ENCODE measurements around the gene SLC39A10.

GRCh38 chr2:195782156-195782555 is 125.1 kb downstream of the SLC39A10 start:
- TF ChIP-seq ELF1 (IDR thresholded peaks at IDR 0.05) = no peak
- no peak for TF ChIP-seq CTCF (IDR thresholded peaks at IDR 0.05)
- no peak for TF ChIP-seq POLR2AphosphoS5 (IDR thresholded peaks at IDR 0.05; ENCODE audit: low read depth, low read length)
- TF ChIP-seq REST (IDR thresholded peaks at IDR 0.05; ENCODE audit: low read depth, low read length) = no peak
- TF ChIP-seq USF1 (IDR thresholded peaks at IDR 0.05; ENCODE audit: borderline replicate concordance, low read depth) = no peak
- TF ChIP-seq USF2 (IDR thresholded peaks at IDR 0.05; ENCODE audit: borderline replicate concordance, low read depth, low read length) = no peak
- TF ChIP-seq TCF12 (IDR thresholded peaks at IDR 0.05) = no peak
- no peak for TF ChIP-seq SMC3 (IDR thresholded peaks at IDR 0.05; ENCODE audit: low read depth, low read length)
